ENCODE data around the gene DUSP19.

DUSP19 gene

GRCh38 chr2:183126635-183127034 is 48.1 kb downstream of the DUSP19 start:
- DNase-seq: no peak

GRCh38 chr2:183134016-183134415 is 55.5 kb downstream of the DUSP19 start:
- no peak for DNase-seq

- no peak for DNase-seq
These were observed 70.4 kb downstream of the DUSP19 start for GRCh38 chr2:183148955-183149354.

- DNase-seq: no peak
These were observed 70.9 kb downstream of the DUSP19 start for GRCh38 chr2:183149489-183149888.

Data from NCI-H1092 treated with DMSO at 0.1 percent for 48 hours (cell line).